ENCODE results near the gene PRKN. TPM values are rescaled to one million over a fixed set of nuclear protein-coding genes. Genes with fewer than 3 reads are reported as not detected.

Gene PRKN
- total RNA-seq, 4 donors from 2014 or later: 5.5 to 17.9 (median 6.8) TPM

- WGBS, 2 donors: 58 to 63% methylated on average over 2 of the region's 2 CpGs
- Histone ChIP-seq H3K9me3 (no peaks in the 10 kb centered on the region), H3K36me3 (no peaks in the 10 kb centered on the region), H3K4me1 (no peaks in the 10 kb centered on the region), H3K4me3 (no peak overlapping the region), H3K27me3 (no peaks in the 10 kb centered on the region), H3K27ac (no peak overlapping the region)
- TF ChIP-seq CTCF (IDR thresholded peaks at IDR 0.05) (no peak), POLR2A (IDR thresholded peaks at IDR 0.05) (no peak), EP300 (IDR thresholded peaks at IDR 0.05) (no peak)
- no peak for DNase-seq (ENCODE audit: low spot score in 2 of 2)
These were observed 779.1 kb downstream of the PRKN start for GRCh38 chr6:161948462-161948861.

DNA sequence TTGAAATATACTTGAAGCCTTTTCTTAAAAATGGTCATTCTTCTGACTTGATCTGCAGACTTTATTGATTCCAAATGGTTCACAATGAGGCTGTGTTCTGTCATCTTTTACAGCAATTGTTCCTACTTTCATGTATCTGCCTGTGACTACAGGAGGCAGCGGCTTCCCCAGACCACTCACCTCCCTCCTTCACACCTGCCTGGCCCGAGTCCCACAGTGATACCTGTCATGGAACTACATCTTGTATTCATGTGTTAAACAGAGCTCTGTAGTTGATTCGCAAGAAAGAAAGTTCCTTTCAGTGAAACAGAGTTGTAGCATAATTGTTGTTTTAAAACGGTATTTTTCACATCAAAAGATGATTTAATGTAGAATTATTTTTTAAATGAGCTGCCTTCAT, 780.2 kb downstream of the PRKN start:
- WGBS, 2 donors: 75 to 77% methylated on average over 4 of the region's 4 CpGs

GRCh38 chr6:161946461-161946860, 781.1 kb downstream of the PRKN start:
- TF ChIP-seq EP300 (IDR thresholded peaks at IDR 0.05): no peak
- TF ChIP-seq POLR2A (IDR thresholded peaks at IDR 0.05): no peak
- no peak for TF ChIP-seq CTCF (IDR thresholded peaks at IDR 0.05)
- Histone ChIP-seq H3K4me3 (no peak overlapping the region), H3K27ac (no peak overlapping the region), H3K4me1 (no peaks in the 10 kb centered on the region), H3K27me3 (no peaks in the 10 kb centered on the region), H3K9me3 (no peaks in the 10 kb centered on the region), H3K36me3 (no peaks in the 10 kb centered on the region)
- no peak for DNase-seq (ENCODE audit: low spot score in 2 of 2)
- 65 to 74% methylated on average over 3 of the region's 3 CpGs for WGBS, 2 donors

More for the DNA sequence above, 780.2 kb downstream of the PRKN start:
- H3K36me3 ChIP-seq: no peaks in the 10 kb centered on the region
- DNase-seq (ENCODE audit: low spot score in 2 of 2): no peak
- H3K4me1 ChIP-seq: no peaks in the 10 kb centered on the region
- no peaks in the 10 kb centered on the region for H3K27me3 ChIP-seq
- no peaks in the 10 kb centered on the region for H3K9me3 ChIP-seq
- no peak overlapping the region for H3K4me3 ChIP-seq
- TF ChIP-seq POLR2A (IDR thresholded peaks at IDR 0.05) (no peak), CTCF (IDR thresholded peaks at IDR 0.05) (no peak), EP300 (IDR thresholded peaks at IDR 0.05) (no peak)
- H3K27ac ChIP-seq: no peak overlapping the region

GRCh38 chr6:161943561-161943960, 784.0 kb downstream of the PRKN start:
- Histone ChIP-seq H3K27ac (no peak overlapping the region), H3K4me3 (no peak overlapping the region), H3K36me3 (no peaks in the 10 kb centered on the region), H3K4me1 (no peaks in the 10 kb centered on the region), H3K27me3 (no peaks in the 10 kb centered on the region), H3K9me3 (no peaks in the 10 kb centered on the region)
- TF ChIP-seq EP300 (IDR thresholded peaks at IDR 0.05) (no peak), POLR2A (IDR thresholded peaks at IDR 0.05) (no peak), CTCF (IDR thresholded peaks at IDR 0.05) (no peak)
- no peak for DNase-seq (ENCODE audit: low spot score in 2 of 2)

GRCh38 chr6:161941565-161941964, 786.0 kb downstream of the PRKN start:
- H3K27me3 ChIP-seq: no peaks in the 10 kb centered on the region
- H3K4me3 ChIP-seq: no peak overlapping the region
- no peak for DNase-seq (ENCODE audit: low spot score in 2 of 2)
- H3K9me3 ChIP-seq: no peaks in the 10 kb centered on the region
- no peaks in the 10 kb centered on the region for H3K4me1 ChIP-seq
- 95 to 98% methylated on average over 3 of the region's 3 CpGs for WGBS, 2 donors
- no peak overlapping the region for H3K27ac ChIP-seq
- TF ChIP-seq EP300 (IDR thresholded peaks at IDR 0.05) (no peak), CTCF (IDR thresholded peaks at IDR 0.05) (no peak), POLR2A (IDR thresholded peaks at IDR 0.05) (no peak)
- no peaks in the 10 kb centered on the region for H3K36me3 ChIP-seq

Measured in tibial nerve (tissue), 4 donors.